Neural cell (in vitro differentiated cells): ENCODE measurements around the gene NOMO2. TPM values are rescaled to one million over a fixed set of nuclear protein-coding genes. Genes with fewer than 3 reads are reported as not detected.
"Not testable (repeated sequence)": the region's sequence is repeated elsewhere in the genome, so short reads cannot be mapped to it uniquely, and the experiment has no call there.

ENCODE experiments used
- H2AFZ ChIP-seq: fragments of 200-600, 300-800 bp; sonication (generic), shearing (Covaris generic); 2 replicates; pipeline ENCODE4 v1.6.0; 2014; ENCODE audit warnings: low read depth, mild to moderate bottlenecking, antibody characterized with exemption, low read length, moderate library complexity
- H3F3A ChIP-seq: fragments of 200-600 bp; shearing (Covaris generic); 2 replicates; pipeline ENCODE4 v1.6.1; 2016; ENCODE audit warnings: mild to moderate bottlenecking, moderate library complexity, mixed read lengths, antibody characterized with exemption, low read length; ENCODE audit not compliant: insufficient read depth, poor library complexity, severe bottlenecking
- H3K27ac ChIP-seq: fragments of 200-600, 300-800 bp; sonication (generic), shearing (Covaris generic); 2 replicates; pipeline ENCODE4 v1.5.1; 2014; ENCODE audit warnings: mild to moderate bottlenecking, low read length, moderate library complexity
- H3K27me3 ChIP-seq: fragments of 300-800, 200-600 bp; sonication (generic), shearing (Covaris generic); 2 replicates; pipeline ENCODE4 v1.6.0; 2014; ENCODE audit warnings: mild to moderate bottlenecking, low read depth, low read length, moderate library complexity; ENCODE audit not compliant: insufficient read depth
- H3K36me3 ChIP-seq: fragments of 300-800, 200-600 bp; sonication (generic), shearing (Covaris generic); 2 replicates; pipeline ENCODE4 v1.5.1; 2014; ENCODE audit warnings: mild to moderate bottlenecking, antibody characterized with exemption, low read length, moderate library complexity; ENCODE audit not compliant: insufficient read depth
- H3K4me2 ChIP-seq: fragments of 300-800, 200-600 bp; sonication (generic), shearing (Covaris generic); 2 replicates; pipeline ENCODE4 v1.6.0; 2014; ENCODE audit warnings: mild to moderate bottlenecking, low read length
- H3K4me3 ChIP-seq: fragments of 300-800, 200-600 bp; sonication (generic), shearing (Covaris generic); 2 replicates; pipeline ENCODE4 v1.5.1; 2014; ENCODE audit warnings: mild to moderate bottlenecking, low read length, moderate library complexity
- H3K79me2 ChIP-seq: fragments of 200-600 bp; shearing (Covaris generic); replicated peaks from 2 replicates; pipeline ENCODE4 v1.6.0; 2014; ENCODE audit warnings: mild to moderate bottlenecking, low read length, moderate library complexity; ENCODE audit not compliant: insufficient read depth
- H3K9ac ChIP-seq: fragments of 300-800, 200-600 bp; sonication (generic), shearing (Covaris generic); 2 replicates; pipeline ENCODE4 v1.6.1; 2016; ENCODE audit warnings: mild to moderate bottlenecking, low read length, mixed read lengths
- H3K9me2 ChIP-seq: fragments of 200-600 bp; shearing (Covaris generic); 2 replicates; pipeline ENCODE4 v1.6.1; 2016; ENCODE audit warnings: mild to moderate bottlenecking, low read length, mixed read lengths; ENCODE audit not compliant: insufficient read depth
- H3K9me3 ChIP-seq: fragments of 200-600, 300-800 bp; sonication (generic), shearing (Covaris generic); 2 replicates; pipeline ENCODE4 v1.6.1; 2016; ENCODE audit warnings: mild to moderate bottlenecking, mixed run types, low read length, moderate library complexity, mixed read lengths
- H4K20me1 ChIP-seq: fragments of 200-600 bp; shearing (Covaris generic); 2 replicates; pipeline ENCODE4 v1.6.1; 2016; ENCODE audit warnings: mild to moderate bottlenecking, mixed run types; ENCODE audit not compliant: insufficient read depth
- polyA plus RNA-seq: library from polyadenylated mRNA; depleted of rRNA; stranded (reverse); fragments of >200 nt; gene quantifications from 2 replicates; pipeline ENCODE4 v1.2.3, GENCODE V29; 2014

The NOMO2 gene
- polyA plus RNA-seq, 1 donor from 2014 or later, result 55.8 TPM

DNA sequence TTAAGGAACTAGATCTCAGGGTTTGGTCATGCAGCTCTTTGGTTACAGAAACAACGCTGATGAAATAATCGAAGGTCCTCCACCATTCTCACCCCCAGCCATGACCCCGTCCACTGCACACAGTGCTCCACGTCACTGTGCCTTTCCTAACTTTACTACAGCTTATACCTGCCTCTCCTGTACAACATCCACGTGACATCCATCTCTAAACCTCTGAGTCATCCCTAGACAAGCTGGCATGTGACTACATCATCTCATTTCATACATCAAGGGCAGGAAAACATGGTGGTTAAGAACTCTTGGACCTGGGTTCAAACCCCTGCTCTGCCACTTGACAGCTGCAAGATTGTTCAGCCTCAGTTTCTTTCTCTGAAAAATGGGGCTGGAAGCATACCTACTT, 64.9 kb downstream of the NOMO2 start:
- not testable (repeated sequence) for H3K9me2 ChIP-seq, H3F3A ChIP-seq, H3K9me3 ChIP-seq, H3K79me2 ChIP-seq, H3K27me3 ChIP-seq, H3K4me2 ChIP-seq, H2AFZ ChIP-seq, H4K20me1 ChIP-seq, H3K27ac ChIP-seq, H3K9ac ChIP-seq, H3K36me3 ChIP-seq, H3K4me3 ChIP-seq

DNA sequence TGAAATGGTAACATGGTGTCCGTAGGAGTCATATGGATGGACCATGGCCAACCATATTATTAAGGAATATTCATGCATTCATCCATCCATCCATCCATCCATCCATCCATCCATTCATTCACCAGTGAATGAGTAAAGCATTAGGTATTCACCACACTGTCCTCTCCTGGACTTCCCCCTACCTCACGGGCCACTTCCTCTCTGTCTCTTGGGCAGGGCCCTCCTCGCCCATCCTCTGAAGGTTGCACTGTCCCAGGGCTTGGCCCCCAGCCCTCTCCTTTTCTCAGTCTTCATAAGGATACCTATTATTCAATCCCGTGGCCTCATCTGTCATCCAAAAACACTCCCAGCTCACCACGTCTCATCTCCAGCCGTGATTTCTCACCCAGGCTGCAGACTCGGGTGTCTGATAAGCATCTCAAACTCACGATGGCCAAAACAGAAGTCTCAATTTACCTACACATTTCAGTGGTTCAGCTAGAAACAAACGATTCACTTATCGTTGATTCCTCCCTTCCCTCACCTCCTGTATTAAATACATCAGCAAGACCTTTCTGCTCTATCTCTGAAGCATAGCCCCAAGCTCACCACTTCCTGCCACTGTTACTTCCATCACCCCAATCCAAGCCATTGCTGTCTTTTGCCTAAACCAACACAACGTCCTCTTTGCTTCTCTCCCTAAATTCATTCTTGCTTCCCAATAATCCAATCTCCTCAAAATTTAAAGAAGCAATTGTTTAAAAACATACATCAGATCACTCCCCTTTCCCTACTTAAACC, 69.6 kb downstream of the NOMO2 start:
- H3K27ac ChIP-seq, H3K4me3 ChIP-seq, H4K20me1 ChIP-seq, H3K36me3 ChIP-seq, H3K9me2 ChIP-seq, H3K9me3 ChIP-seq, H2AFZ ChIP-seq, H3K79me2 ChIP-seq, H3F3A ChIP-seq, H3K27me3 ChIP-seq, H3K9ac ChIP-seq, H3K4me2 ChIP-seq: not testable (repeated sequence)

DNA sequence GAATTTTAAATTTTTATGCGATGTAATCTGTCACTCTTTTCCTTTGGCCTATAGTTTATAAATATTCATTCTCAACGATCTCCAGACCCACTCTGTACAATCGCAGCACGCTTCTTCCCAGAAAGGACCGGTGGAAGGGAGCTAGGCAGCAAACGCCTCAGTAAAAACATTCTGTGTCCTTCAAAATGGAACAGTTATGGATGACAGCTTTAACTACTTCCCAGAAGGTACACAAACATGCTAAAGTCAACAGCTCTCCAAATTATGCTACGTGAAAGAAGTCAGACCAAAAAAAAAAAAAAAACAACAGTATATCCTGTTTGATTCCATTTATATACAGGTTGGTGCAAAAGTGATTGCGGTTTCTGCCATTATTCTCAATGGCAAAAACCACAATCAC, 125.9 kb downstream of the NOMO2 start:
- not testable (repeated sequence) for H3K9me3 ChIP-seq, H3K9ac ChIP-seq, H3K27ac ChIP-seq, H3K36me3 ChIP-seq, H2AFZ ChIP-seq, H3F3A ChIP-seq, H4K20me1 ChIP-seq, H3K9me2 ChIP-seq, H3K4me3 ChIP-seq, H3K4me2 ChIP-seq, H3K79me2 ChIP-seq, H3K27me3 ChIP-seq

DNA sequence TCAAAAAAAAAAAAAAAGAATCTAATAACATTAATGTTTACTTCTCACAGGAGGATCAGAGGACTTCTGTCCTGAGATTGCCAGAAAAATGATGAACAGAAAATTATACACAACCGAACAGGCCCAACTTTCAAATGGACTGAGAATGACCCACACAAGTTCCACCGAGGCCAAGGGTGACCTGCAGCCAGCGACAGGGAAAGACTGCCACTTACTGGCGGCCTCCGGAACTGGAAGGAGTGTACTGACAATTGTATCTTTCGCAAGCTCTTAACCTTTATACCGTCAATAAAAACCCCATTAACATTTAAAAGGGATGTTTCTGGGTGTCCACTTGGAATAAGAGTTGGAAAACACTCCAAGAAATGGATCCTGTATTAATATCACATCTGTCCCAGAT, 146.1 kb downstream of the NOMO2 start:
- H3K9ac ChIP-seq, H3K27ac ChIP-seq, H3K4me3 ChIP-seq, H3K4me2 ChIP-seq, H3K9me2 ChIP-seq, H3K79me2 ChIP-seq, H2AFZ ChIP-seq, H4K20me1 ChIP-seq, H3K36me3 ChIP-seq, H3K27me3 ChIP-seq, H3F3A ChIP-seq, H3K9me3 ChIP-seq: not testable (repeated sequence)

DNA sequence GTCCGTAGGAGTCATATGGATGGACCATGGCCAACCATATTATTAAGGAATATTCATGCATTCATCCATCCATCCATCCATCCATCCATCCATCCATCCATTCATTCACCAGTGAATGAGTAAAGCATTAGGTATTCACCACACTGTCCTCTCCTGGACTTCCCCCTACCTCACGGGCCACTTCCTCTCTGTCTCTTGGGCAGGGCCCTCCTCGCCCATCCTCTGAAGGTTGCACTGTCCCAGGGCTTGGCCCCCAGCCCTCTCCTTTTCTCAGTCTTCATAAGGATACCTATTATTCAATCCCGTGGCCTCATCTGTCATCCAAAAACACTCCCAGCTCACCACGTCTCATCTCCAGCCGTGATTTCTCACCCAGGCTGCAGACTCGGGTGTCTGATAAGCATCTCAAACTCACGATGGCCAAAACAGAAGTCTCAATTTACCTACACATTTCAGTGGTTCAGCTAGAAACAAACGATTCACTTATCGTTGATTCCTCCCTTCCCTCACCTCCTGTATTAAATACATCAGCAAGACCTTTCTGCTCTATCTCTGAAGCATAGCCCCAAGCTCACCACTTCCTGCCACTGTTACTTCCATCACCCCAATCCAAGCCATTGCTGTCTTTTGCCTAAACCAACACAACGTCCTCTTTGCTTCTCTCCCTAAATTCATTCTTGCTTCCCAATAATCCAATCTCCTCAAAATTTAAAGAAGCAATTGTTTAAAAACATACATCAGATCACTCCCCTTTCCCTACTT, 152.2 kb downstream of the NOMO2 start:
- not testable (repeated sequence) for H3K36me3 ChIP-seq, H3K27me3 ChIP-seq, H3F3A ChIP-seq, H3K27ac ChIP-seq, H4K20me1 ChIP-seq, H3K4me2 ChIP-seq, H3K9ac ChIP-seq, H3K9me2 ChIP-seq, H3K4me3 ChIP-seq, H3K9me3 ChIP-seq, H3K79me2 ChIP-seq, H2AFZ ChIP-seq

DNA sequence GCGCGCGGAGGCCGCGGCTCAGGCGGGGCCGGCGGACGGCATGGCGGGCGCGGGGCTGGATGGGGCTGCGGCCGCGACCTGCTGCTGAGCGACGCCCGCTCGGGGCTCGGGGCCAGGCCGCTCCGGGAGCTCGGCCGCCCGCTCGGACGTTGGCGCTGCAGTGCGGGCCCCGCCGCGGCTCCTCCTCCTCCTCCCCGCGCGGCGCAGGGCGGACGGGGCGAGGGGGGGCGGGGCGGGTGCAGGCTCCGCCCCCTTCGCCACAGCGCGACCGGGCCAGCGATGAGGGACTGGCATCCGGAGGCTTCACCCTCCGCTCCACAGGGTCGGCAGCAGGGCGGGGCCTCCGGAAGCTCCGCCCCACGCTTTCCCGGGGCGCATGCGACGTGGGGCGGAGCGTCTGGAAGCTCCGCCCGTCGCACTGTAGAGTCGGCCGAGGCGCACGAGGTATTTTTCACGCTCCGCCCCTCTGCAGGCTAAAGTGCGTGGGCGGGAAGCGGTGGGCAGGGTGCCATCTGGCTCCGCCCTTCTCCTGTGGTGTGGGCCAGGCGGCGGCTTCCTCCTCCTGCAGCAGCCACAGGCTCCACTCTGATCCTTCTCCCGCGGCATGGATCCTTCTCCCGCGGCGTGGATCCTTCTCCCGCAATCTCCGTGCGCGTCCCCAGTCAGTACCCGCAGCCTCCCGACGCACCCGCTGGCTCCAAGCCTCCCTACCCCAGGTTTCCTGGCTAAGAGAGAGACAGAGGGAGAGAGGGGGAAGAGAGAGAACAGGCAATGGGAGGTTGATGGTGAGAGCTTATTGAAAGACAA, 159.8 kb downstream of the NOMO2 start:
- not testable (repeated sequence) for H3K9me2 ChIP-seq, H3K9ac ChIP-seq, H4K20me1 ChIP-seq, H3K4me2 ChIP-seq, H3K9me3 ChIP-seq, H3K36me3 ChIP-seq, H3K27ac ChIP-seq, H3K79me2 ChIP-seq, H2AFZ ChIP-seq, H3F3A ChIP-seq, H3K4me3 ChIP-seq, H3K27me3 ChIP-seq

DNA sequence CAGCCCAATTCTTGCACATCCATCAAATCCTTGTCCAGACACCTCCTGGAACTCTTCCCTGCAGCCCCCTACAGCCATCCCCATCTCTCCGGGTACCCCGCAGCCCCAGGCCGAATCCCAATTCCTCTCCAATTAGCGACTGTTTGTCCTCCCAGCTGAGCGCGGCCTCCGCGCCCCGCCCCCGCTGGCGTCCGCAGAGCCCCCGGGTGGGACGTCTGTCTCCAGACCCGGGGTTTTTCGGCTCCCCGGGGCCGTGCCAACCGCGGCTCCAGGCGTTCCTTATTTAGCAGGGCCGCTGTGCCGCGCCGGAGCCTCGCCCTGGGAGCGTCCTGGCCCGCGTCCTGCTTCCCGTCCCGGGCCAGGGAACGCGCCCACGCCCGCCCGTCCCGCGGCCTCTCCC, 160.7 kb downstream of the NOMO2 start:
- not testable (repeated sequence) for H3K79me2 ChIP-seq, H3K4me2 ChIP-seq, H3F3A ChIP-seq, H3K9me3 ChIP-seq, H3K27ac ChIP-seq, H2AFZ ChIP-seq, H3K36me3 ChIP-seq, H3K9me2 ChIP-seq, H4K20me1 ChIP-seq, H3K27me3 ChIP-seq, H3K4me3 ChIP-seq, H3K9ac ChIP-seq
